Fibroblast of lung (primary cell): ENCODE data around the gene OR8B12. TPM values are rescaled to one million over a fixed set of nuclear protein-coding genes. Genes with fewer than 3 reads are reported as not detected.

Experiments
- DNase-seq, 2 donors: peaks; one replicate each; pipeline versions ENCODE4 v3.0.0 to v3.0.0-alpha.2; 2010; ENCODE audit warnings: low read depth in 2 of 2
- H2AFZ ChIP-seq: 2 replicates; pipeline ENCODE4 v1.5.1; 2012; ENCODE audit warnings: low read length, control low read depth, inconsistent platforms
- H3K27ac ChIP-seq: 2 replicates; pipeline ENCODE4 v1.5.1; 2011; ENCODE audit warnings: low read length, control low read depth; ENCODE audit not compliant: insufficient read depth
- H3K27me3 ChIP-seq: 2 replicates; pipeline ENCODE4 v1.5.1; 2011; ENCODE audit warnings: mild to moderate bottlenecking, low read length; ENCODE audit not compliant: control insufficient read depth, insufficient read depth
- H3K36me3 ChIP-seq: 2 replicates; pipeline ENCODE4 v1.5.1; 2011; ENCODE audit warnings: low read length; ENCODE audit not compliant: control insufficient read depth, insufficient read depth
- H3K4me1 ChIP-seq: 2 replicates; pipeline ENCODE4 v1.5.1; 2011; ENCODE audit warnings: low read length; ENCODE audit not compliant: control insufficient read depth, insufficient read depth; ENCODE audit errors: extremely low read depth
- H3K4me2 ChIP-seq: 2 replicates; pipeline ENCODE4 v1.5.1; 2011; ENCODE audit warnings: low read length, control low read depth; ENCODE audit not compliant: insufficient read depth; ENCODE audit errors: extremely low read depth
- H3K4me3 ChIP-seq, 4 experiments: fragments of 200-600 bp in 1 of 4; sonication (generic) in 1 of 4; replicated peaks in 1 of 4; 2 replicates each; pipeline ENCODE4 v1.5.1; 2011 to 2016; ENCODE audit warnings: low read length in 4 of 4, low read depth in 3 of 4, mild to moderate bottlenecking in 3 of 4, control low read depth in 2 of 4, inconsistent platforms in 1 of 4, mixed read lengths in 1 of 4; ENCODE audit not compliant: insufficient read depth in 1 of 4; ENCODE audit errors: control extremely low read depth in 1 of 4
- H3K79me2 ChIP-seq: 2 replicates; pipeline ENCODE4 v1.5.1; 2012; ENCODE audit warnings: mild to moderate bottlenecking, low read length, inconsistent platforms; ENCODE audit not compliant: control insufficient read depth, insufficient read depth
- H3K9ac ChIP-seq: 2 replicates; pipeline ENCODE4 v1.5.1; 2011; ENCODE audit warnings: mild to moderate bottlenecking, low read length, control low read depth; ENCODE audit not compliant: insufficient read depth
- H3K9me3 ChIP-seq: 2 replicates; pipeline ENCODE4 v1.5.1; 2012; ENCODE audit warnings: low read depth, low read length; ENCODE audit not compliant: control insufficient read depth, insufficient read depth
- H4K20me1 ChIP-seq: 2 replicates; pipeline ENCODE4 v1.5.1; 2011; ENCODE audit warnings: low read length; ENCODE audit not compliant: control insufficient read depth, insufficient read depth; ENCODE audit errors: extremely low read depth
- CTCF ChIP-seq, 2 donors: IDR thresholded peaks in 1 of 2; conservative IDR thresholded peaks in 1 of 2; 1 replicate in 1 of 2; 2 replicates in 1 of 2; pipeline ENCODE4 v1.5.1; 2011 to 2012; ENCODE audit warnings: low read length in 2 of 2, control low read depth in 1 of 2, inconsistent platforms in 1 of 2, low read depth in 1 of 2, mild to moderate bottlenecking in 1 of 2
- EZH2 ChIP-seq: IDR thresholded peaks from 2 replicates; pipeline ENCODE4 v1.5.1; 2012; ENCODE audit warnings: low read length, control low read depth, mild to moderate bottlenecking; ENCODE audit errors: missing control alignments
- polyA plus RNA-seq, 2 donors: library from polyadenylated mRNA; depleted of rRNA in 1 of 2; stranded (reverse) in 1 of 2; unstranded in 1 of 2; fragments of >200 nt; gene quantifications; 2 replicates each; pipeline ENCODE4 v1.2.1, GENCODE V29; 2011 to 2012; ENCODE audit warnings: missing spikeins in 1 of 2
- total RNA-seq: library from RNA; depleted of rRNA; stranded (reverse); fragments of >200 nt; gene quantifications from 2 replicates; pipeline ENCODE4 v1.2.1, GENCODE V29; 2014

The OR8B12 gene
- total and polyA plus RNA-seq, 2 donors (not counting 1 experiment from before 2014, with no cell fraction given) = not detected

DNA sequence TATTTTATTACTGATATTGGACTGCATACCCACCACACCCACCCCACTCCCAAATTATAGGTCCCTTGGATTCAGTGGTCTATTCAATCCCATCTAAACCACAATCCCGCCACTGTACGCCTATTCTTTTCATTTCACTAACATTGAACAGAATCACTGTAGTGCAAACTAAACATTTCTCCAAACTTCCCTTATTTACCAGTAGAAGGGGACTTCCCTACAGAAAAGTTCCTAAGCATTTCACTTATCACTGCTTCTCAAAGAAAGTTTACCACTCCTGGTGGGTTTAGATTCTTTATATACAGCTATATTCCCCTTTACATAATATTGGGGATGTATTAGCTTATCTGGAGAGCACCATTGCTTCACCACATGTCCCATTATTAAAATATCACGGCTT lies 29.3 kb downstream of the OR8B12 start:
- no peaks in the 10 kb centered on the region for H3K36me3 ChIP-seq
- no peak overlapping the region for H3K27ac ChIP-seq
- H4K20me1 ChIP-seq = no peaks in the 10 kb centered on the region
- no peak overlapping the region for H3K4me3 ChIP-seq
- H3K9me3 ChIP-seq = no peaks in the 10 kb centered on the region
- no peaks in the 10 kb centered on the region for H3K79me2 ChIP-seq
- TF ChIP-seq EZH2 (no peak), CTCF (conservative IDR thresholded peaks at IDR 0.05 in 1 of 2, IDR thresholded peaks at IDR 0.05 in 1 of 2; ENCODE audit: low read depth in 1 of 2, low read length in 2 of 2) (no peak)
- H3K27me3 ChIP-seq = no peaks in the 10 kb centered on the region
- H3K4me2 ChIP-seq = no peak overlapping the region
- no peak overlapping the region for H2AFZ ChIP-seq
- H3K4me1 ChIP-seq = no peaks in the 10 kb centered on the region
- no peak for DNase-seq
- H3K9ac ChIP-seq = no peak overlapping the region

GRCh38 chr11:124511745-124512144 lies 31.7 kb downstream of the OR8B12 start:
- Histone ChIP-seq H3K9me3 (no peaks in the 10 kb centered on the region), H4K20me1 (no peaks in the 10 kb centered on the region), H3K4me1 (no peaks in the 10 kb centered on the region), H3K4me3 (no peak overlapping the region), H3K4me2 (no peak overlapping the region), H3K36me3 (no peaks in the 10 kb centered on the region), H3K9ac (no peak overlapping the region), H3K27ac (no peak overlapping the region), H3K27me3 (no peaks in the 10 kb centered on the region), H2AFZ (no peak overlapping the region), H3K79me2 (no peaks in the 10 kb centered on the region)
- TF ChIP-seq CTCF (conservative IDR thresholded peaks at IDR 0.05 in 1 of 2, IDR thresholded peaks at IDR 0.05 in 1 of 2; ENCODE audit: low read depth in 1 of 2, low read length in 2 of 2) = no peak
- TF ChIP-seq EZH2 = no peak
- no peak for DNase-seq

GRCh38 chr11:124510279-124510678 lies 33.2 kb downstream of the OR8B12 start:
- H3K36me3 ChIP-seq = no peaks in the 10 kb centered on the region
- no peaks in the 10 kb centered on the region for H4K20me1 ChIP-seq
- no peak for DNase-seq
- H3K9ac ChIP-seq = no peak overlapping the region
- no peak overlapping the region for H2AFZ ChIP-seq
- no peaks in the 10 kb centered on the region for H3K4me1 ChIP-seq
- H3K4me3 ChIP-seq = no peak overlapping the region
- H3K27ac ChIP-seq = no peak overlapping the region
- H3K79me2 ChIP-seq = no peaks in the 10 kb centered on the region
- H3K27me3 ChIP-seq = no peaks in the 10 kb centered on the region
- no peaks in the 10 kb centered on the region for H3K9me3 ChIP-seq
- TF ChIP-seq EZH2 (no peak), CTCF (conservative IDR thresholded peaks at IDR 0.05 in 1 of 2, IDR thresholded peaks at IDR 0.05 in 1 of 2; ENCODE audit: low read depth in 1 of 2, low read length in 2 of 2) (no peak)
- no peak overlapping the region for H3K4me2 ChIP-seq
